Measurements from ENCODE around the gene MYD88. TPM values are rescaled to one million over a fixed set of nuclear protein-coding genes. Genes with fewer than 3 reads are reported as not detected.

The MYD88 gene
- polyA plus RNA-seq, 4 donors: 26.6 to 28.8 (median 27.6) TPM

DNA sequence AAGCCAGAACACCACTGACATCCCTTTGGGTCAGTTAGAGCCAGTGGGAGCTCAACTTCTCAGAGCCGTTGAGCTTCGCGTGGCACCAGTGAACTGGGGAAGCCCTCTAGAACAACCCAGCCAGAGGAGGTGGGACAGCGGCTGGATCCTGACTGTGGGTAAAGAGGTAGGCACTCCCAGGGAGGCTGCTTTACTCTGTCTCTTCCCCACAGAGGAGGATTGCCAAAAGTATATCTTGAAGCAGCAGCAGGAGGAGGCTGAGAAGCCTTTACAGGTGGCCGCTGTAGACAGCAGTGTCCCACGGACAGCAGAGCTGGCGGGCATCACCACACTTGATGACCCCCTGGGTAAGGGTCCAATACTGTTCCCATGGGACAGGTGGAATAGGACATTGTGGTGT lies 1.2 kb downstream of the MYD88 start:
- no peak for DNase-seq (ENCODE audit: low read depth in 4 of 4, low spot score in 3 of 4)

DNA sequence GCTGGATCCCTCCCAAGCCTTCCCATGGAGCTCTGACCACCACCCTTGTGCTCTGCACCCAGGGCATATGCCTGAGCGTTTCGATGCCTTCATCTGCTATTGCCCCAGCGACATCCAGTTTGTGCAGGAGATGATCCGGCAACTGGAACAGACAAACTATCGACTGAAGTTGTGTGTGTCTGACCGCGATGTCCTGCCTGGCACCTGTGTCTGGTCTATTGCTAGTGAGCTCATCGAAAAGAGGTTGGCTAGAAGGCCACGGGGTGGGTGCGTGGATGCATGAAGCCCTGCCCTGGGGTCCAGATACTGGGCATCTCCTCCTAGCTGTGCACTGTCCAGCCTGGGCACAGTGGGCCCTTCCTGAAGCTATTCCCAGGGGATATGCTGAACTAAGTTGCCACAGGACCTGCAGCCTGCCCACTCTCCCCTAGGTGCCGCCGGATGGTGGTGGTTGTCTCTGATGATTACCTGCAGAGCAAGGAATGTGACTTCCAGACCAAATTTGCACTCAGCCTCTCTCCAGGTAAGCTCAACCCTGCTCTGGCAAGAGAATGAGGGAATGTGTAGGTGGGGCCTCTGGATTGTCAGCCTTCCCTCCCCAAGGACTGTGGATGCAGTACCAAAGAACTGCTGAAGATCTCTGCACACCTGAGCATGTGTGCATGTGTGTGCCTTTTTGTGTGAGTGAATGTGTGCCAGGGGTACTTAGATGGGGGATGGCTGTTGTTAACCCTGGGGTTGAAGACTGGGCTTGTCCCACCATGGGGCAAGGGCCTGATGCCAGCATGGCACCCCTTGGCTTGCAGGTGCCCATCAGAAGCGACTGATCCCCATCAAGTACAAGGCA lies 2.1 kb downstream of the MYD88 start:
- DNase-seq (ENCODE audit: low read depth in 4 of 4, low spot score in 3 of 4): no peak

DNA sequence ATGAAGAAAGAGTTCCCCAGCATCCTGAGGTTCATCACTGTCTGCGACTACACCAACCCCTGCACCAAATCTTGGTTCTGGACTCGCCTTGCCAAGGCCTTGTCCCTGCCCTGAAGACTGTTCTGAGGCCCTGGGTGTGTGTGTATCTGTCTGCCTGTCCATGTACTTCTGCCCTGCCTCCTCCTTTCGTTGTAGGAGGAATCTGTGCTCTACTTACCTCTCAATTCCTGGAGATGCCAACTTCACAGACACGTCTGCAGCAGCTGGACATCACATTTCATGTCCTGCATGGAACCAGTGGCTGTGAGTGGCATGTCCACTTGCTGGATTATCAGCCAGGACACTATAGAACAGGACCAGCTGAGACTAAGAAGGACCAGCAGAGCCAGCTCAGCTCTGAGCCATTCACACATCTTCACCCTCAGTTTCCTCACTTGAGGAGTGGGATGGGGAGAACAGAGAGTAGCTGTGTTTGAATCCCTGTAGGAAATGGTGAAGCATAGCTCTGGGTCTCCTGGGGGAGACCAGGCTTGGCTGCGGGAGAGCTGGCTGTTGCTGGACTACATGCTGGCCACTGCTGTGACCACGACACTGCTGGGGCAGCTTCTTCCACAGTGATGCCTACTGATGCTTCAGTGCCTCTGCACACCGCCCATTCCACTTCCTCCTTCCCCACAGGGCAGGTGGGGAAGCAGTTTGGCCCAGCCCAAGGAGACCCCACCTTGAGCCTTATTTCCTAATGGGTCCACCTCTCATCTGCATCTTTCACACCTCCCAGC lies 2.9 kb downstream of the MYD88 start:
- DNase-seq (ENCODE audit: low read depth in 4 of 4, low spot score in 3 of 4): no peak

DNA sequence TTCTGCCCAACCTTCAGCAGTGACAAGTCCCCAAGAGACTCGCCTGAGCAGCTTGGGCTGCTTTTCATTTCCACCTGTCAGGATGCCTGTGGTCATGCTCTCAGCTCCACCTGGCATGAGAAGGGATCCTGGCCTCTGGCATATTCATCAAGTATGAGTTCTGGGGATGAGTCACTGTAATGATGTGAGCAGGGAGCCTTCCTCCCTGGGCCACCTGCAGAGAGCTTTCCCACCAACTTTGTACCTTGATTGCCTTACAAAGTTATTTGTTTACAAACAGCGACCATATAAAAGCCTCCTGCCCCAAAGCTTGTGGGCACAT lies 3.5 kb downstream of the MYD88 start:
- DNase-seq (ENCODE audit: low read depth in 4 of 4, low spot score in 3 of 4): no peak

DNA sequence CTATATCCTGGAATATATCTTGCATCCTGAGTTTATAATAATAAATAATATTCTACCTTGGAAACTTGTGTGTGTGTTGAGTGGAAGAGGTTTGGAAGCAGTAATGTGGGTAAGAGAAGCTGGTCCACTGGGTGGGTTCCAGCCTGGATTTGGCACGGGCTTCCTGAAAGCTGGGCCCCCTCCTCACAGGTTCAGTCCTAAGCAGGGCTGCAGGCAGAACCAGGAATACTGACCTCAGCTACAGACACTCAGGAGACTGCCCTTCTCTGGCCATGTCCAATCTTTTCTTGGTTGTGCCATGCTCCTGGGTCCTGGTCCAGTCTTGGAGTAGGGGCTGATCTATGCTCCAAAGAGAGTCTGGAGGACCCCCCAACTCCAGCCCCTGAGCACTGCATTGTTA lies 4.5 kb downstream of the MYD88 start:
- DNase-seq (ENCODE audit: low read depth in 4 of 4, low spot score in 3 of 4): no peak

DNA sequence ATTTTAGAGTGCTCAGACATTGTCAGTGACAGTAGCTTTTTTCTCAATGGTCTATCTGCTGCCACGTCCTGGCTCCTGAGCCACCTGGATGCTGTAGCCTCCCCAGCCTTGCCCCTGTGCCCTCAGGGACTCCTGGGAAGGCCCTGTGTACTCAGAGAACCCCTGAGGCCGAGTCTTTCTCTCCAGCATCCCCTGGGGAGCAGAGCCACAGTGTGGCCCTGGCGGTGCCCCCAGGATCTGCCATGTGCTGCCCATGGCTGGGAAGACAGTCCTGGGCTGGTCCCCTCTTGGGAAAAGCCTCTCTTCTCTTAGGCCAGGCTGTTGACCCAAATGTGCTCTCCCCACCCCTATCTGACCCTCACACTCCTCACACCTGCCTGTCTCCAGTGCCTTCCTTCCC lies 5.0 kb downstream of the MYD88 start:
- DNase-seq (ENCODE audit: low read depth in 4 of 4, low spot score in 3 of 4): no peak

DNA sequence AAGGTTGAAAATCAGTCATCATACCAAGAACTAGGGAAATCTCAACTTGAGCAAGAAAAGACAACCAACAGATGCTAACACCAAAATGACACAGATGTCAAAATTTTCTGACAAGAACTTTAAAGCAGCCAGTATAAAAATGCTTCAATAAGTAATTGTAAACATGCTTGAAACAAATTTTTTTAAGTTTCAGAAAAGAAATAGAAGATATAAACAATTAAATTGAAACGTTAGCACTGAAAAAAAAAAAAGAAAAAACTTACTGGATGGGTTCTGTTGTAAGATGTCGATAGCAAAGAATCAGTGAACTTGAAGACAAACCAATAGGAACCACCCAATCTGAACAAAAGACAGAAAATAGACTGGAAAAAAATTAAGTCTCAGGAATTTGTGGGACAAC lies 8.0 kb downstream of the MYD88 start:
- DNase-seq (ENCODE audit: low read depth in 4 of 4, low spot score in 3 of 4): no peak

DNA sequence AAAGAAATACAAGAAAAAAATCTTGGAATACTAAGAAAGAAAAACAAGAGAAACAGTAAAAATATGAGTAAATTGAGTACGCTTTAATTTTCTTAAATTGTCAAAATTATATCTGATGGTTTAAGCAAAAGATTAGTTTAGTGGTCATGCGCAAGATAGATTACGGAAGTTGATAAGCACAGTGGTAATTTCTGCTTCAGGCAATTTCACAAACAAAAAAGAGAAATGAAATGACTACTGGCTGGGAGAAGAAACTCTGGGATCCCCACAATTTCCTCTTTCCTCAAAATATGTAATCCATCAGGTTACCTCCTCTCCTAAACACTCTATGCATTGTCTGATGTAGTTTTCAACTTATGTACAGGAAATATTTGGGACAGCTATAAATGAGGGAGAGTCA lies 9.0 kb downstream of the MYD88 start:
- DNase-seq (ENCODE audit: low read depth in 4 of 4, low spot score in 3 of 4): no peak

DNA sequence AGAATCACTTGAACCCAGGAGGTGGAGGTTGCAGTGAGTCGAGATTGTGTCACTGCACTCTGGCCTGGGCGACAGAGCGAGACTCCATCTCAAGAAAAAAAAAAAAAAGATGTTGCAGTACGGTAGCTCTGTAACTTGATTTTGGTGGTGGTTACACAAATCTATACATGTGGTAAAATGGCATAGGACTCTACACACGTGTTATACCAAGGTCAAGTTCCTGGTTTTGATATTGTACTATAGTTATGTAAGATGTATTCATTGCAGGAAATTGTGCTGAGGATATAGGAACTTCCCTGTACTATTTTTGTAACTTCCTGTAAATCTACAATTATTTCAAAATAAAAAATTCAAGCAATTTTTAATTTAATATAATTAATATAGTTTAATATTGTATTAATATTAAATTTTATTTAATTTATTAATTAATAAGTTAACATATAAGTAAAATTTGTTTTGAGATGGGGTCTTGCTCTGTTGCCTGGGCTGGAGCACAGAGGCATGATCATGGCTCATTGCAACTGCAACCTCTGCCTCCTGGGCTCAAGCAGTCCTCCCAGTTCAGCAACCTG lies 9.9 kb downstream of the MYD88 start:
- no peak for DNase-seq (ENCODE audit: low read depth in 4 of 4, low spot score in 3 of 4)

DNA sequence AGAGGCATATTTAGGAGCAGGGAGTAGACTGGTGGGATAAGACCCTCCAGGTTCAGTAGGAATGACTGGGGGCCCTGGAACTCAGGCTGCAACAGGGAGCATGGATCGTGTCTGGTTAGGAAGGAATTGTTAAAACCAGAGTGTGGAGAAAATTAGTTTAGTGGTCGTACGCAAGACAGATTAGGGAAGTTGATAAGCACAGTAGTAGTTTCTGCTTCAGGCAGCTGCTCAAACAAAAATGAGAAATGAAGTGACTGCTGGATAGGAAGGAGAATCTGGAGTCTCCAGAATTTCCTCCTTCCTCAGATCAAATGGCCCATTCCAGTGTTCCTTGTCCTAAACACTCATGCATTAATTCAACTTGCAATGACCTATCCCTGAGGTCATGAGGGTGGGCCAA lies 11.2 kb downstream of the MYD88 start:
- DNase-seq (ENCODE audit: low read depth in 4 of 4, low spot score in 3 of 4): no peak

DNA sequence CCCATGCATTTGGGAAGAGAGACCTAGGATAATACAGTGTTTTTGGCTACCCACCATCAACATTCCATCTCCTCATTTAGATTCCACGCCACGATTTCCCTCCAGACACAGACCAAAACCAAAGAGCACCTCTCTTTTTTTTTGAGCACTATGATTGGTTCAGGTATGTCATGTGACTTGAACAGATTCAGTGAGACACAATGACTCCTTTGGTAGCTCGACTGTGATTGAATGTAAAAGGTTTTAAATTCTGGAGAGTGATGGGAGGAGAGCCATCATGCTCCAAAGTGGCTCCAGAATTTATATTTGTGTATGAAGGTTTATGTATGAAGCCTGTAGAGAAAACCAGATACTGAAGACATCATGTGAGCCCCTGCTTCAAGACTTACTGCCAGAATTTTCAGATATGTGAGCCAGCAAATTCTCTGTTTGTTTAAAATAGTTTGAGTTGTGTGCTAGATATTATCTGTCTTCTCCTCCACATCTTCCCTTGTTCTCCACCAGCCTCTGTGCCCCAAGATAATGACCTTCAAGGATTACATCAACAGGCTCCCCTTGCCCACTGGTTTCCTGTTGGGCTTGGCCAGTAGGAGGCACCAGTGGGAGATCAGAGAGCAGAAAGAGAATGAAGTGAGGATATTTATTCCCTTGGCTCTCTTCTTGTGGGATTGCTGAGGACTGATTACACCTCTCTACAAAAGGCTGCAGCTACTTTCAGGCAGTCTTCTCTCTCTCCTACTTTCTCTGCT lies 12.5 kb downstream of the MYD88 start:
- DNase-seq (ENCODE audit: low read depth in 4 of 4, low spot score in 3 of 4): no peak

DNA sequence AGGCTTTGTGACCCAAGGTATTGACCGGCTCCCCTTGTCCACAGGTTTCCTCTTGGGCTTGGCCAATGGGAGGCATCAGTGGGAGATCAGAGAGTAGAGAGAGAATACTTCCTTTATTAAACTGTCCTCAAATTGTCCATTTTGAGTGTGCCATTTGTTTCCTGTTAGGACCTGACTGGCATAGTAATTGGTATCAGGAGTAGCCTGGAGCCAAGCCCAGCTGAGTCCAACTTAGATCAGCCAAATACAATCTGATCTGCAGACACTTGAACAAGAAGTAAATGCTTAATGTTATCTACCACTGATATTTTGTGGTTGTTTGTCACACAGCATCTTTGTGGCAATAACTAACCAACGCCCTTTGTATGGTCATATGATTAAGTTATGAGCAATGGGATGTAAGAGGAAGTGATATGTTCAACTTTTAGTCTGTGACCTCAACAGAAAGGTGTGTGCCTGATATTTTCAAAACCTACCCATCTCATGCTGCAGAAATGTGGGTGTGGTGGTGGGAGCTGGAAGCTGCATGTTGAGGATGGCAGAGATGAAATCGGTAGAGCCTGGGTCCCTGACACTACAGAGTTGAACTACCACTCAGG lies 13.3 kb downstream of the MYD88 start:
- DNase-seq (ENCODE audit: low read depth in 4 of 4, low spot score in 3 of 4): no peak

DNA sequence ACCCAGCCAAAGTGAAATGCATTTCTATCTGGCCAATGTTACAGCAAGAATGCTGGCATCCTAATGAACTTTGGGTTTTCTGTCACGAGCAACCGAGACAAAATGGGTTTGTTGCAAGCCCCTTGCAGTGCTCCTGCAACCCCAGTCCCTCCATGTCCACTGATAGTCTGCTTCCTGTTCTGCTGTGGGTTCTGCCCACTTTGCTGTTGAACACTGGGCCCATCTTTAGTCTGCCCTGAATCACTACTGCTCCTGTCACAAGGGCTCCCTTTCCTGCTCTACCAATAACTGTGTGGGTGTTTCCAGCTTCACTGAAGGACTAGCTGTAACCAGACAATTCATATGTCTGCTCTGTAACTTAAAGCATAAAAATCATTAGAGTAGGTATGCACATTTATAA lies 14.1 kb downstream of the MYD88 start:
- no peak for DNase-seq (ENCODE audit: low read depth in 4 of 4, low spot score in 3 of 4)

DNA sequence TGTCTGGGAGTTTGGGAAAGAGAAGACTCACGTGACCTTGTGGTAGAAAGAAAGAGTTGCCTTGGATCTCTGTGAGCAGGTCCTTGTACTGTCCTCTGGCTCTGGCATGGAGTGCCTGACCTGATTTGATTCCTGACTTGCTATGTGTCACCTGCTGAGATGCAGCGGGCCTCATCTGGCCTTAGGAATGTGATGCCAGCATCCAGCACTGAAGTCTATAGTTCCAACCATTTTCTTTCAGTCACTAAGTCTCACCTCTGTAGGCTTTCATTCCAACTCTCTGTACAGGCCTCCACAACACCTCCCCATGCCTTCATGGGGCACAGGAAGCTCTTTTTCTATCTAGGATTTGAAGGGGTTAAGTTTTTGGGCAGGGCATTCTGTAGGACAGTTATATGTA lies 14.8 kb downstream of the MYD88 start:
- no peak for DNase-seq (ENCODE audit: low read depth in 4 of 4, low spot score in 3 of 4)

DNA sequence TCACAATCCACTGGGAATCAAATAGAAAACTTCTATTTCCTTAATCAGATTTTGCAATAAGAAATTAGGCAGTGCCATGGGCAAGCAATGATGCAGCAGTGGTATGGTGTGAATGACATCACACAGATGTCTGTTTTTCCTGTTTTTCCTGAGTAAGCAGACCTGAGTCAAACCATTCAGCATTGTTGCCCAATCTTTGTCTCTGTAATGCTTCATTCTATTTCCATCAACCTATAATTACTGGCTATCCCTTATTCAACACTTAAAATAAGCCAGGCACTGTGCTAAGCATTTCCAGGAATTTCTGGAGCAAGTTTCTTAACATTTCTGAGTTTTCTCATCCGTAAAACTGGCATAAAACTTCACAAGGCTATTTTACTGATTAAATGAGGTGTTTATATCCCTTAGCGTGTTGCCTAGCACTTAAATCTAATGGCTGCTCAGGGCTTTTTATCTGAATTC lies 15.6 kb downstream of the MYD88 start:
- DNase-seq (ENCODE audit: low read depth in 4 of 4, low spot score in 3 of 4): no peak

DNA sequence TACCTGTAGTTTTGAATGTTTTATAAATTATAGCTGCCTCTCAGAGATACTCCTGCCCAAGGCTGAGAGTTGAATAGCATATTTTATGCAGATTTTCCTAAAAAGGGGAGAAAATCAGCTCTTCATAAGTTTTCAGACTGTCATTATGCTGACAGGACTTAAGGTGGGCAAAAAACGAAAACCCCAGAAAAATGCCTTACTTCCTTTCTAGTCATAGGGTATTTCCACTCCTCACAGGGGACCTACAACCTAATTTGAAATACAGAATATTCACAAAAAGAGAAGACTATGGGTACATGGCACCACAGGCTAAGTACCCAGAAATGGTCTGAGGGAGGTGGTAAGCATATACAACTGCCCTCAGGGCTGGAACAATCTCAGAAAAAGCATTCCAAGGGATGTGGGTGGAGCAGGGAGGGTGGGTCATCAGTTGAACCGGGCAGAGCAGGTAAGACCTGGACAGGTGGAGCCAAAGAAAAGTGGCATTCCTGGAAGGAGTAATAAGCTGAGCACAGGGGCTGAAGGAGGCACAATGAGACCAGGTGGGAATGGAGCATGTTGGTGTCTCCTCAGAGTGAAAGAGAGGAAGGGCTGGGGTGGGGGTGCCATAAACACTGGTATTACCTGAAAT lies 16.3 kb downstream of the MYD88 start:
- no peak for DNase-seq (ENCODE audit: low read depth in 4 of 4, low spot score in 3 of 4)

DNA sequence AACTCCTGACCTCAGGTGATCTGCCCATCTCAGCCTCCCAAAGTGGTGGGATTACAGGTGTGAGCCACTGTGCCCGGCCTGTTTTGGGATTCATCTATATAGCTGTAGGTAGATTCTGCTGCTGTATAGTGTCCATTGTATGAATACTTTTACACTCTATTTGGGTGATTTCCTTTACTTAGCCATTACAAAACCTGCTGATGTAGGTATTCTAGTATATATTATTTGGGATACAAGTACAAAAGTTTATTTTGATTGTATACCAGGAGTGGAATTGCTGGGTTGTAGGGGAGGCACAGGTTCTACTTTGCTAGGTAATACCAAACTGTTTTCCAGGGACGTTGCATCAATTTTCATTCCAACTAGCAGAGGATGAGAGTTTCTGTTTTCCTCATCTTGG lies 17.4 kb downstream of the MYD88 start:
- no peak for DNase-seq (ENCODE audit: low read depth in 4 of 4, low spot score in 3 of 4)

DNA sequence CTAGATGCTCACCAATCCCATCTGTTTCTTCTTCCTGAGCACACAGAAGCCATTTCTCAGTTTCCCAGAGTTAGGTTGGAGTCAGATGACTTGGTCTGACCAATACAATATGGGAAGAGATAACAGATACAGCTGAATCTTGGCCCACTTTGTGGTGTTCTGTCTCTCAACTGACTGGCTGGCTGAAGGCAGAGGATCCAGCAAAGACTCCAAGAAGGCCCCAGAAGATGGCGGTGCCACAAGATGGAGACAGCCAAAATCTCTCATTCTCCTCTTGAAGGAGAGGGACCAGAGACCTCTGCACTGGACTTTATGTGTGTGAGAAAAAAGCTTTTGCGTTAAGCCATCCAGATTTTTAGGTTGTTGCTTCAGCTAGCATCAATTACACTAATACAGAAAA lies 18.7 kb downstream of the MYD88 start:
- DNase-seq (ENCODE audit: low read depth in 4 of 4, low spot score in 3 of 4): no peak

DNA sequence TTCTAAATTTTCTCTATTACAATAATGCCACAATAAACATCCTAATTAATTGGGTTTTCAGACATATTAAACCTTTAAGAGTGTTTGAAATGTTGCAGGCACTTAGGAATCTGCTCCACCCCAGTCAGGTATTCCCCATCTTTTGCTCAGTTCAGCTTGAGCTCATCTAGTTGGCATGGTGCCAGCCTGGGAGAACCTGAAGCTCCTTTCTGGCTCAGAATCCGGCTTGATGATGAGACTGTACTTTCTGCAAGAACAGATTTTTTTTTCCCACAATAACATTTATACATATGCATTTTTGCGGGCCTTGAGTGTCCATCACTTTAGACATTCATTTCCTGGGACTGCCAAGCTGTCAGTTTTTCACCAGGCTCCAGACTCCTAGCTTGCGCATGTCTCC lies 19.1 kb downstream of the MYD88 start:
- DNase-seq (ENCODE audit: low read depth in 4 of 4, low spot score in 3 of 4): no peak

DNA sequence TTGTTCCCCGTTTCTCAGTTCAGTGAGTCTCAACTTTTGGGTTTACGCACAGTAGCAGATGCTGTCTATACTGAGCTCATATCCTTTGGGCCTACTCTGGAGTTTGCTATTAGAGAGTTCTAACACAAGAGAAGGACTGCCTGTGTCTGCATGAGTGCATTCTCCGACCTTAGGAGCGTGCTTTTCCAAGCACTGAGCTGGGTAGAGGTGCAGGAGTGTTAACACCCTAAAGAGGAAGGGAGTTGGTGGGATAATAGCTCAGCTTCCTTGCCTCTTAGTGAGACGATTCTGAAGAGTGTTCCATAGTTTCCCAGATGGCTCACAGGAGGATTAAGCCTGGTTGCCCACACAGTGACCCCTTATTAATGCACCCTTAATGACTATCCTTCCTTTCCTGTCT lies 20.0 kb downstream of the MYD88 start:
- no peak for DNase-seq (ENCODE audit: low read depth in 4 of 4, low spot score in 3 of 4)
